SU-DHL-6 (cell line): ENCODE measurements around the gene ERGIC3.
A peak's percentile ranks its signal among the peaks of the same experiment; 100 is the strongest.
"Not testable (repeated sequence)": the region's sequence is repeated elsewhere in the genome, so short reads cannot be mapped to it uniquely, and the experiment has no call there.

Experiments
- H2AFZ ChIP-seq: fragments of 200-600 bp; sonication (generic); 2 replicates; pipeline ENCODE4 v1.6.1; 2014; ENCODE audit warnings: low read depth, mild to moderate bottlenecking, moderate library complexity, mixed read lengths, antibody characterized with exemption, low read length; ENCODE audit not compliant: severe bottlenecking
- H3F3A ChIP-seq: fragments of 200-600 bp; shearing (Covaris generic); 2 replicates; pipeline ENCODE4 v1.6.0; 2016; ENCODE audit warnings: antibody characterized with exemption, mild to moderate bottlenecking; ENCODE audit not compliant: insufficient read depth
- H3K27ac ChIP-seq: fragments of 200-600 bp; sonication (generic); 2 replicates; pipeline ENCODE4 v1.5.1; 2016; ENCODE audit warnings: low read depth, mild to moderate bottlenecking, low read length, moderate library complexity, mixed read lengths
- H3K27me3 ChIP-seq: fragments of 200-600 bp; sonication (generic), shearing (Covaris generic); 2 replicates; pipeline ENCODE4 v1.6.0; 2014; ENCODE audit warnings: mild to moderate bottlenecking, low read length
- H3K36me3 ChIP-seq: fragments of 200-600 bp; sonication (generic); 2 replicates; pipeline ENCODE4 v1.6.1; 2014; ENCODE audit warnings: mild to moderate bottlenecking, low read length, mixed read lengths
- H3K4me2 ChIP-seq: fragments of 300-600, 200-600 bp; shearing (Covaris generic), sonication (generic); 2 replicates; pipeline ENCODE4 v1.6.0; 2014; ENCODE audit warnings: low read length, low read depth, mild to moderate bottlenecking; ENCODE audit not compliant: poor library complexity, severe bottlenecking
- H3K4me3 ChIP-seq: fragments of 200-600 bp; sonication (generic); 2 replicates; pipeline ENCODE4 v1.5.1; 2014; ENCODE audit warnings: antibody characterized with exemption, low read length, mild to moderate bottlenecking, mixed read lengths; ENCODE audit not compliant: insufficient read depth, poor library complexity, severe bottlenecking
- H3K79me2 ChIP-seq: fragments of 200-600 bp; sonication (generic); 2 replicates; pipeline ENCODE4 v1.6.1; 2014; ENCODE audit warnings: mild to moderate bottlenecking, low read length, moderate library complexity; ENCODE audit not compliant: insufficient read depth
- H3K9ac ChIP-seq: fragments of 200-600 bp; sonication (generic); 2 replicates; pipeline ENCODE4 v1.7.0; 2014; ENCODE audit warnings: mild to moderate bottlenecking, low read length
- H3K9me2 ChIP-seq: fragments of 200-600 bp; sonication (generic); replicated peaks from 2 replicates; pipeline ENCODE4 v1.6.1; 2014; ENCODE audit warnings: low read length; ENCODE audit not compliant: insufficient read depth
- H3K9me3 ChIP-seq: fragments of 200-600 bp; sonication (generic); 2 replicates; pipeline ENCODE4 v1.6.1; 2014; ENCODE audit warnings: low read length, mixed read lengths; ENCODE audit not compliant: insufficient read depth
- H4K20me1 ChIP-seq: fragments of 200-600 bp; sonication (generic); 2 replicates; pipeline ENCODE4 v1.6.1; 2014; ENCODE audit warnings: low read depth, mild to moderate bottlenecking, antibody characterized with exemption, low read length, moderate library complexity, mixed read lengths
- CTCF ChIP-seq: fragments of 200-600 bp; sonication (generic); IDR thresholded peaks from one replicate; pipeline ENCODE4 v1.5.1; 2017; ENCODE audit warnings: antibody characterized with exemption, mild to moderate bottlenecking, low read length, moderate library complexity; ENCODE audit not compliant: insufficient read depth, poor library complexity, severe bottlenecking
- EZH2phosphoT487 ChIP-seq: fragments of 200-600 bp; sonication (generic), shearing (Covaris generic); conservative IDR thresholded peaks from 2 replicates; pipeline ENCODE4 v1.6.1; 2018; ENCODE audit warnings: mild to moderate bottlenecking, antibody characterized with exemption, low read length, moderate library complexity, mixed read lengths

ERGIC3 gene

GRCh38 chr20:35517125-35517524 lies 24.8 kb upstream of the ERGIC3 start:
- H3K36me3 ChIP-seq, result no peaks in the 10 kb centered on the region
- no peak overlapping the region for H3K27ac ChIP-seq
- H3K9me3 ChIP-seq, result no peaks in the 10 kb centered on the region
- H3K27me3 ChIP-seq, result no peaks in the 10 kb centered on the region
- H3K9ac ChIP-seq, result no peak overlapping the region
- no peaks in the 10 kb centered on the region for H3F3A ChIP-seq
- no peaks in the 10 kb centered on the region for H3K9me2 ChIP-seq
- TF ChIP-seq CTCF (no peak), EZH2phosphoT487 (no peak)
- H2AFZ ChIP-seq, result no peak overlapping the region
- H4K20me1 ChIP-seq, result no peaks in the 10 kb centered on the region
- H3K4me2 ChIP-seq, result no peak overlapping the region
- H3K79me2 ChIP-seq, result no peaks in the 10 kb centered on the region
- H3K4me3 ChIP-seq, result no peak overlapping the region

- H3F3A ChIP-seq, H2AFZ ChIP-seq, H3K4me2 ChIP-seq, H3K9me3 ChIP-seq, H3K9ac ChIP-seq, H3K27ac ChIP-seq, H3K9me2 ChIP-seq, H3K4me3 ChIP-seq, H3K79me2 ChIP-seq, H3K36me3 ChIP-seq, H3K27me3 ChIP-seq, H4K20me1 ChIP-seq: not testable (repeated sequence)
Observed at GRCh38 chr20:35517767-35518166, 24.1 kb upstream of the ERGIC3 start.

GRCh38 chr20:35518955-35519354 lies 22.9 kb upstream of the ERGIC3 start:
- Histone ChIP-seq H3K9me3 (no peaks in the 10 kb centered on the region), H3K27me3 (no peaks in the 10 kb centered on the region), H3K4me2 (no peak overlapping the region), H3K9me2 (no peaks in the 10 kb centered on the region), H3K36me3 (no peaks in the 10 kb centered on the region), H3F3A (no peaks in the 10 kb centered on the region), H3K9ac (no peak overlapping the region), H3K27ac (no peak overlapping the region), H3K4me3 (no peak overlapping the region), H3K79me2 (no peaks in the 10 kb centered on the region), H4K20me1 (no peaks in the 10 kb centered on the region), H2AFZ (no peak overlapping the region)
- TF ChIP-seq CTCF (no peak), EZH2phosphoT487 (no peak)

- H3K79me2 ChIP-seq, result no peaks in the 10 kb centered on the region
- no peaks in the 10 kb centered on the region for H4K20me1 ChIP-seq
- H3K4me3 ChIP-seq, result no peak overlapping the region
- no peaks in the 10 kb centered on the region for H3F3A ChIP-seq
- H3K27ac ChIP-seq, result no peak overlapping the region
- H3K9ac ChIP-seq, result no peak overlapping the region
- TF ChIP-seq EZH2phosphoT487 (no peak), CTCF (peak; percentile 35)
- H3K9me2 ChIP-seq, result no peaks in the 10 kb centered on the region
- H2AFZ ChIP-seq, result no peak overlapping the region
- H3K4me2 ChIP-seq, result no peak overlapping the region
- no peaks in the 10 kb centered on the region for H3K36me3 ChIP-seq
- no peaks in the 10 kb centered on the region for H3K9me3 ChIP-seq
- H3K27me3 ChIP-seq, result no peaks in the 10 kb centered on the region
Observed at GRCh38 chr20:35523298-35523888, 18.5 kb upstream of the ERGIC3 start.
